HG02678 (cell line): ENCODE data around the gene NR2C2.

Source experiments
- ATAC-seq: cut with Tn5 transposase; IDR thresholded peaks from one replicate; pipeline ENCODE4 v1.9.1; 2021; ENCODE audit warnings: mild to moderate bottlenecking, moderate library complexity; ENCODE audit not compliant: unreplicated experiment

Gene NR2C2

GRCh38 chr3:15060029-15060428, 112.6 kb downstream of the NR2C2 start:
- ATAC-seq = no peak

- ATAC-seq = no peak
Measured at GRCh38 chr3:15063238-15063637, 115.9 kb downstream of the NR2C2 start.

- ATAC-seq = no peak
Measured at GRCh38 chr3:15063656-15064286, 116.4 kb downstream of the NR2C2 start.

- ATAC-seq = peak; percentile 11
Measured at GRCh38 chr3:15064299-15064834, 117.0 kb downstream of the NR2C2 start.

- ATAC-seq = peak; percentile 96
Measured at GRCh38 chr3:15064835-15065549, 117.6 kb downstream of the NR2C2 start, which contains the start of gene MRPS25. Gene MRPS25, minus strand, starts transcription at chr3:15065315. Its CDS starts 121 bp downstream, at chr3:15065194.

GRCh38 chr3:15065550-15066007, 118.2 kb downstream of the NR2C2 start:
- ATAC-seq = no peak

GRCh38 chr3:15066467-15066866, 119.1 kb downstream of the NR2C2 start:
- ATAC-seq = no peak

GRCh38 chr3:15069441-15069840, 122.1 kb downstream of the NR2C2 start:
- ATAC-seq = no peak

GRCh38 chr3:15071699-15072098, 124.3 kb downstream of the NR2C2 start:
- ATAC-seq = no peak

GRCh38 chr3:15074500-15074899, 127.1 kb downstream of the NR2C2 start:
- no peak for ATAC-seq

GRCh38 chr3:15079091-15079490, 131.7 kb downstream of the NR2C2 start:
- no peak for ATAC-seq

- ATAC-seq = no peak
Measured at GRCh38 chr3:15081960-15082664, 134.7 kb downstream of the NR2C2 start.

- ATAC-seq = no peak
Measured at GRCh38 chr3:15083252-15083651, 135.9 kb downstream of the NR2C2 start.

- ATAC-seq = no peak
Measured at GRCh38 chr3:15086263-15086662, 138.9 kb downstream of the NR2C2 start.

- ATAC-seq = no peak
Measured at GRCh38 chr3:15086699-15087098, 139.3 kb downstream of the NR2C2 start.

- no peak for ATAC-seq
Measured at GRCh38 chr3:15089201-15089600, 141.8 kb downstream of the NR2C2 start.

GRCh38 chr3:15091575-15091974, 144.2 kb downstream of the NR2C2 start:
- ATAC-seq = no peak

GRCh38 chr3:15092686-15093085, 145.3 kb downstream of the NR2C2 start:
- ATAC-seq = no peak

GRCh38 chr3:15094187-15094875, 146.9 kb downstream of the NR2C2 start:
- no peak for ATAC-seq

GRCh38 chr3:15096046-15096445, 148.7 kb downstream of the NR2C2 start:
- no peak for ATAC-seq

- ATAC-seq = no peak
Measured at GRCh38 chr3:15097891-15098290, 150.5 kb downstream of the NR2C2 start.
